GM19328 (cell line): Measurements from ENCODE around the gene CHN1.

Source experiments
- ATAC-seq: cut with Tn5 transposase; IDR thresholded peaks from one replicate; pipeline ENCODE4 v1.9.1; 2021; ENCODE audit warnings: mild to moderate bottlenecking, moderate library complexity; ENCODE audit not compliant: unreplicated experiment

Gene CHN1

GRCh38 chr2:174974131-174974530, 31.1 kb downstream of the CHN1 start:
- ATAC-seq: no peak

- no peak for ATAC-seq
Measured at GRCh38 chr2:174972924-174973323, 32.3 kb downstream of the CHN1 start.

- ATAC-seq: no peak
Measured at GRCh38 chr2:174971868-174972781, 33.1 kb downstream of the CHN1 start.

- ATAC-seq: no peak
Measured at GRCh38 chr2:174970092-174970491, 35.1 kb downstream of the CHN1 start.

GRCh38 chr2:174969091-174969734, 36.0 kb downstream of the CHN1 start:
- no peak for ATAC-seq

- no peak for ATAC-seq
Measured at GRCh38 chr2:174967691-174968260, 37.4 kb downstream of the CHN1 start.

GRCh38 chr2:174967086-174967485, 38.1 kb downstream of the CHN1 start:
- ATAC-seq: no peak

GRCh38 chr2:174965992-174966744, 39.0 kb downstream of the CHN1 start:
- no peak for ATAC-seq

GRCh38 chr2:174965551-174965950, 39.6 kb downstream of the CHN1 start:
- ATAC-seq: no peak

- no peak for ATAC-seq
Measured at GRCh38 chr2:174964404-174964803, 40.8 kb downstream of the CHN1 start.

GRCh38 chr2:174963437-174964400, 41.5 kb downstream of the CHN1 start:
- no peak for ATAC-seq

- ATAC-seq: no peak
Measured at GRCh38 chr2:174959787-174960186, 45.4 kb downstream of the CHN1 start.

- ATAC-seq: no peak
Measured at GRCh38 chr2:174957050-174957449, 48.1 kb downstream of the CHN1 start.

GRCh38 chr2:174952607-174953006, 52.6 kb downstream of the CHN1 start:
- no peak for ATAC-seq

- ATAC-seq: no peak
Measured at GRCh38 chr2:174951745-174952144, 53.4 kb downstream of the CHN1 start.

GRCh38 chr2:174949988-174950687, 55.0 kb downstream of the CHN1 start:
- no peak for ATAC-seq

GRCh38 chr2:174945601-174946260, 59.5 kb downstream of the CHN1 start:
- no peak for ATAC-seq

- no peak for ATAC-seq
Measured at GRCh38 chr2:174939046-174939445, 66.1 kb downstream of the CHN1 start.

GRCh38 chr2:174931724-174932123, 73.5 kb downstream of the CHN1 start:
- ATAC-seq: no peak
